ENCODE measurements around the gene MRPL58.

MRPL58 gene

DNA sequence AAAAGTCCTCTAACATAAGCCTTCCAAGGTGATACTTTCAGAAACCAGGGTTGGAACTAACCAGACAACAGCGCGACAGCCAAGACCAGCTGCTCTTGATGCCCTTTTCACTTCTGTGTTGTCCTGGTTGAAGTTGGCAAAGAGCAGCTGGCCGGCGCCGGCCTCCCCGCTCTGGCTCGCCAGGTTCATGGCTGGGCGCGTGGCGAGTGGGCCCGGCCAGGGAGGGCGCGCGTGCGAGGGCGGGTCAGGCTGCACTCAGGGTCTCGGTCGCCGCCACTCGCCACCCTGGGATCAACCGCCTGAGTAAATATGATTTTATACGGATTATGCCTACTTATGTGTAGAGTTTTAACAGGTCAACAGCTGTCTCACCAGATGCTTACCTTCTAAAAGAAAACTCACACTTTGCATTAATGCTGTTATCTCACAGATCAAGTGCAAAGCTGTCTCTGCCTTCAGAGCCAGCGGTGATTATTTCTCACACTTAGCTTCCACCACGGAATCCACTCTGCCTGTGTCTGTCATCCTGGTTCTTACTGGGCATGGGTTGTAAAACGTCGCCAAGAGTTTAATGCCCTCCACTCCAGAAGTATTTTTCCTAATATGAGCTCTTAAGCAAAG lies 48.1 kb downstream of the MRPL58 start:
- Histone ChIP-seq H3K27me3 (no peaks in the 10 kb centered on the region), H3K9me3 (no peaks in the 10 kb centered on the region), H3K27ac (peak overlapping the region in 1 of 2 donors; percentile 30), H3K4me1 (peaks cover 0 to 11% (median under 1%) of the 10 kb centered on the region in 4 donors), H3K36me3 (peaks cover 25 to 76% (median 52%) of the 10 kb centered on the region in 3 donors), H3K4me3 (no peak overlapping the region)
- DNase-seq: no peak
- TF ChIP-seq, protein P1, sequence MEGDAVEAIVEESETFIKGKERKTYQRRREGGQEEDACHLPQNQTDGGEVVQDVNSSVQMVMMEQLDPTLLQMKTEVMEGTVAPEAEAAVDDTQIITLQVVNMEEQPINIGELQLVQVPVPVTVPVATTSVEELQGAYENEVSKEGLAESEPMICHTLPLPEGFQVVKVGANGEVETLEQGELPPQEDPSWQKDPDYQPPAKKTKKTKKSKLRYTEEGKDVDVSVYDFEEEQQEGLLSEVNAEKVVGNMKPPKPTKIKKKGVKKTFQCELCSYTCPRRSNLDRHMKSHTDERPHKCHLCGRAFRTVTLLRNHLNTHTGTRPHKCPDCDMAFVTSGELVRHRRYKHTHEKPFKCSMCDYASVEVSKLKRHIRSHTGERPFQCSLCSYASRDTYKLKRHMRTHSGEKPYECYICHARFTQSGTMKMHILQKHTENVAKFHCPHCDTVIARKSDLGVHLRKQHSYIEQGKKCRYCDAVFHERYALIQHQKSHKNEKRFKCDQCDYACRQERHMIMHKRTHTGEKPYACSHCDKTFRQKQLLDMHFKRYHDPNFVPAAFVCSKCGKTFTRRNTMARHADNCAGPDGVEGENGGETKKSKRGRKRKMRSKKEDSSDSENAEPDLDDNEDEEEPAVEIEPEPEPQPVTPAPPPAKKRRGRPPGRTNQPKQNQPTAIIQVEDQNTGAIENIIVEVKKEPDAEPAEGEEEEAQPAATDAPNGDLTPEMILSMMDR (IDR thresholded peaks at IDR 0.05): no peak
- intact Hi-C loops (cut with DNase I; ENCODE audit: low total_unique reads): no loop called here

- TF ChIP-seq, protein P1 (IDR thresholded peaks at IDR 0.05): no peak
- no peak overlapping the region for H3K27ac ChIP-seq
- no peak overlapping the region for H3K4me3 ChIP-seq
- H3K36me3 ChIP-seq: peaks cover 25 to 75% (median 52%) of the 10 kb centered on the region in 3 donors
- intact Hi-C loops (cut with DNase I; ENCODE audit: low total_unique reads): no loop called here
- H3K4me1 ChIP-seq: peaks cover 0 to 11% (median under 1%) of the 10 kb centered on the region in 4 donors
- H3K9me3 ChIP-seq: no peaks in the 10 kb centered on the region
- DNase-seq: no peak
- no peaks in the 10 kb centered on the region for H3K27me3 ChIP-seq
Observed at GRCh38 chr17:75061055-75061438, 48.6 kb downstream of the MRPL58 start.

GRCh38 chr17:75061618-75062017 lies 49.1 kb downstream of the MRPL58 start:
- Histone ChIP-seq H3K4me1 (peaks cover 0 to 11% (median under 1%) of the 10 kb centered on the region in 4 donors), H3K27me3 (no peaks in the 10 kb centered on the region), H3K4me3 (no peak overlapping the region), H3K9me3 (no peaks in the 10 kb centered on the region), H3K27ac (no peak overlapping the region), H3K36me3 (peaks cover 25 to 74% (median 52%) of the 10 kb centered on the region in 3 donors)
- DNase-seq: no peak
- intact Hi-C loops (cut with DNase I; ENCODE audit: low total_unique reads): no loop called here
- TF ChIP-seq, protein P1 (IDR thresholded peaks at IDR 0.05): no peak

GRCh38 chr17:75063201-75063600 lies 50.7 kb downstream of the MRPL58 start:
- Histone ChIP-seq H3K4me3 (no peak overlapping the region), H3K36me3 (peaks cover 25 to 68% (median 52%) of the 10 kb centered on the region in 3 donors), H3K9me3 (no peaks in the 10 kb centered on the region), H3K27me3 (no peaks in the 10 kb centered on the region), H3K4me1 (peaks cover 0 to 11% (median under 1%) of the 10 kb centered on the region in 4 donors), H3K27ac (no peak overlapping the region)
- no peak for DNase-seq
- TF ChIP-seq, protein P1 (IDR thresholded peaks at IDR 0.05): no peak
- intact Hi-C loops (cut with DNase I; ENCODE audit: low total_unique reads): no loop called here

- TF ChIP-seq, protein P1 (IDR thresholded peaks at IDR 0.05): no peak
- no peak for DNase-seq
- Histone ChIP-seq H3K4me1 (peaks cover 0 to 11% (median under 1%) of the 10 kb centered on the region in 4 donors), H3K27ac (no peak overlapping the region), H3K9me3 (no peaks in the 10 kb centered on the region), H3K27me3 (no peaks in the 10 kb centered on the region), H3K4me3 (no peak overlapping the region), H3K36me3 (peaks cover 25 to 68% (median 52%) of the 10 kb centered on the region in 3 donors)
- intact Hi-C loops (cut with DNase I; ENCODE audit: low total_unique reads): no loop called here
Observed at GRCh38 chr17:75063626-75064025, 51.2 kb downstream of the MRPL58 start.
